DND-41 (cell line): ENCODE measurements around the gene IL10RA.

Source experiments
- ATAC-seq: fragments of 200-7000 bp; cut with Tn5 transposase; 3 replicates; pipeline ENCODE4 v1.9.1; 2021; ENCODE audit warnings: low read depth; ENCODE audit not compliant: insufficient read depth
- DNase-seq: peaks from one replicate; pipeline ENCODE4 v3.0.0-alpha.2; 2020
- H2AFZ ChIP-seq: 2 replicates; pipeline ENCODE4 v1.6.0; 2012; ENCODE audit warnings: low read depth, low read length
- H3K27ac ChIP-seq: 2 replicates; pipeline ENCODE4 v1.5.1; 2012; ENCODE audit warnings: low read length, inconsistent platforms
- H3K27me3 ChIP-seq: fragments of 200-600 bp; sonication (generic); 2 replicates; pipeline ENCODE4 v1.6.0; 2012; ENCODE audit warnings: low read length, mild to moderate bottlenecking, inconsistent platforms; ENCODE audit not compliant: insufficient read depth, poor library complexity
- H3K36me3 ChIP-seq: 2 replicates; pipeline ENCODE4 v1.5.1; 2012; ENCODE audit warnings: low read length, inconsistent platforms; ENCODE audit not compliant: insufficient read depth
- H3K4me1 ChIP-seq: 2 replicates; pipeline ENCODE4 v1.5.1; 2012; ENCODE audit warnings: mild to moderate bottlenecking, low read length; ENCODE audit not compliant: insufficient read depth
- H3K4me2 ChIP-seq: 2 replicates; pipeline ENCODE4 v1.6.0; 2012; ENCODE audit warnings: mild to moderate bottlenecking, moderate library complexity, low read length, inconsistent platforms; ENCODE audit not compliant: insufficient read depth
- H3K4me3 ChIP-seq, 2 experiments: fragments of 200-600 bp in 1 of 2; shearing (Covaris generic) in 1 of 2; 2 replicates each; pipeline ENCODE4 v1.5.1; 2012 to 2016; ENCODE audit warnings: inconsistent platforms in 2 of 2, low read length in 2 of 2, mild to moderate bottlenecking in 2 of 2, low read depth in 1 of 2, moderate library complexity in 1 of 2
- H3K79me2 ChIP-seq: 2 replicates; pipeline ENCODE4 v1.6.0; 2012; ENCODE audit warnings: low read length, inconsistent platforms; ENCODE audit not compliant: insufficient read depth
- H3K9ac ChIP-seq: 2 replicates; pipeline ENCODE4 v1.6.0; 2012; ENCODE audit warnings: low read depth, mild to moderate bottlenecking, inconsistent platforms, low read length, moderate library complexity
- H3K9me3 ChIP-seq: 2 replicates; pipeline ENCODE4 v1.5.1; 2012; ENCODE audit warnings: low read length, moderate library complexity, mild to moderate bottlenecking, inconsistent platforms; ENCODE audit not compliant: insufficient read depth, severe bottlenecking
- H4K20me1 ChIP-seq: 2 replicates; pipeline ENCODE4 v1.6.0; 2012; ENCODE audit warnings: low read length; ENCODE audit not compliant: insufficient read depth
- CTCF ChIP-seq: IDR thresholded peaks from 2 replicates; pipeline ENCODE4 v1.5.1; 2012; ENCODE audit warnings: borderline replicate concordance, low read length, moderate library complexity, mild to moderate bottlenecking; ENCODE audit not compliant: poor library complexity, severe bottlenecking; ENCODE audit errors: extremely low read depth
- EZH2 ChIP-seq: IDR thresholded peaks from 3 replicates; pipeline ENCODE4 v1.6.1; 2012; ENCODE audit warnings: borderline replicate concordance, low read depth, mild to moderate bottlenecking, moderate library complexity, low read length, inconsistent platforms; ENCODE audit not compliant: severe bottlenecking

IL10RA gene

GRCh38 chr11:118049771-118050170 is 63.6 kb downstream of the IL10RA start:
- H3K79me2 ChIP-seq = no peaks in the 10 kb centered on the region
- H3K4me1 ChIP-seq = peaks cover 15% of the 10 kb centered on the region
- no peak for TF ChIP-seq CTCF
- no peak for TF ChIP-seq EZH2
- H3K4me3 ChIP-seq = no peak overlapping the region
- no peaks in the 10 kb centered on the region for H3K27me3 ChIP-seq
- ATAC-seq = no peak
- no peak overlapping the region for H3K27ac ChIP-seq
- H3K9ac ChIP-seq = no peak overlapping the region
- no peaks in the 10 kb centered on the region for H3K36me3 ChIP-seq
- H4K20me1 ChIP-seq = no peaks in the 10 kb centered on the region
- no peak overlapping the region for H2AFZ ChIP-seq
- no peaks in the 10 kb centered on the region for H3K9me3 ChIP-seq
- H3K4me2 ChIP-seq = no peak overlapping the region
- no peak for DNase-seq

- Histone ChIP-seq H3K36me3 (no peaks in the 10 kb centered on the region), H3K79me2 (no peaks in the 10 kb centered on the region), H3K27me3 (no peaks in the 10 kb centered on the region), H2AFZ (no peak overlapping the region), H3K4me2 (no peak overlapping the region), H3K4me3 (no peak overlapping the region), H3K4me1 (peaks cover 15% of the 10 kb centered on the region), H3K27ac (no peak overlapping the region), H3K9ac (no peak overlapping the region), H3K9me3 (no peaks in the 10 kb centered on the region), H4K20me1 (no peaks in the 10 kb centered on the region)
- DNase-seq (no peak), ATAC-seq (no peak)
- TF ChIP-seq CTCF (no peak), EZH2 (no peak)
Observed at GRCh38 chr11:118050208-118050891, 64.2 kb downstream of the IL10RA start.
